HEK293 (cell line): ENCODE results near the gene SREBF1.
A peak's percentile ranks its signal among the peaks of the same experiment; 100 is the strongest.

ENCODE experiments used
- KLF1 ChIP-seq: fragments of 450-650 bp; formaldehyde crosslinking; IDR thresholded peaks from 2 replicates; pipeline ENCODE4 v1.5.1; 2016; ENCODE audit warnings: missing biosample characterization, missing genetic modification characterization
- KLF8 ChIP-seq: fragments of 450-650 bp; formaldehyde crosslinking; IDR thresholded peaks from 2 replicates; pipeline ENCODE4 v1.5.1; 2016; ENCODE audit warnings: missing biosample characterization, missing genetic modification characterization
- MYNN ChIP-seq: fragments of 450-650 bp; formaldehyde crosslinking; IDR thresholded peaks from 2 replicates; pipeline ENCODE4 v1.5.1; 2016; ENCODE audit warnings: missing biosample characterization, missing genetic modification characterization, borderline replicate concordance
- PRDM1 ChIP-seq: fragments of 450-650 bp; formaldehyde crosslinking; IDR thresholded peaks from 2 replicates; pipeline ENCODE4; 2016; ENCODE audit warnings: missing biosample characterization, missing genetic modification characterization
- SETDB1 ChIP-seq: IDR thresholded peaks from one replicate; pipeline ENCODE4 v1.6.1; 2017; ENCODE audit warnings: mild to moderate bottlenecking, low read length, moderate library complexity, mixed read lengths; ENCODE audit not compliant: insufficient read length
- WT1 ChIP-seq: fragments of 450-650 bp; formaldehyde crosslinking; IDR thresholded peaks from 2 replicates; pipeline ENCODE4 v1.5.1; 2016; ENCODE audit warnings: missing biosample characterization, missing genetic modification characterization
- ZBTB17 ChIP-seq: fragments of 450-650 bp; formaldehyde crosslinking; IDR thresholded peaks from 2 replicates; pipeline ENCODE4 v1.5.1; 2016; ENCODE audit warnings: missing biosample characterization, missing genetic modification characterization
- ZBTB48 ChIP-seq: fragments of 450-650 bp; formaldehyde crosslinking; IDR thresholded peaks from 2 replicates; pipeline ENCODE4 v1.5.1; 2016; ENCODE audit warnings: missing biosample characterization, missing genetic modification characterization
- ZFP41 ChIP-seq: fragments of 450-650 bp; formaldehyde crosslinking; IDR thresholded peaks from 2 replicates; pipeline ENCODE4 v1.5.1; 2016; ENCODE audit warnings: missing biosample characterization, missing genetic modification characterization, borderline replicate concordance
- ZNF146 ChIP-seq: fragments of 450-650 bp; formaldehyde crosslinking; IDR thresholded peaks from 2 replicates; pipeline ENCODE4 v1.5.1; 2016; ENCODE audit warnings: missing biosample characterization, missing genetic modification characterization
- ZNF24 ChIP-seq: fragments of 450-650 bp; formaldehyde crosslinking; IDR thresholded peaks from 2 replicates; pipeline ENCODE4 v1.5.1; 2016; ENCODE audit warnings: missing biosample characterization, missing genetic modification characterization
- ZNF266 ChIP-seq: fragments of 450-650 bp; formaldehyde crosslinking; IDR thresholded peaks from 2 replicates; pipeline ENCODE4 v1.5.1; 2016; ENCODE audit warnings: missing biosample characterization, missing genetic modification characterization, low read depth
- ZNF366 ChIP-seq: fragments of 450-650 bp; formaldehyde crosslinking; conservative IDR thresholded peaks from 2 replicates; pipeline ENCODE4 v1.5.1; 2016; ENCODE audit warnings: missing biosample characterization, missing genetic modification characterization
- ZNF404 ChIP-seq: fragments of 450-650 bp; formaldehyde crosslinking; IDR thresholded peaks from 2 replicates; pipeline ENCODE4 v1.5.1; 2017; ENCODE audit warnings: missing biosample characterization, missing genetic modification characterization
- ZNF433 ChIP-seq: fragments of 450-650 bp; formaldehyde crosslinking; IDR thresholded peaks from 2 replicates; pipeline ENCODE4 v1.5.1; 2016; ENCODE audit warnings: missing biosample characterization, missing genetic modification characterization, low read depth
- ZNF544 ChIP-seq: fragments of 450-650 bp; formaldehyde crosslinking; IDR thresholded peaks from 2 replicates; pipeline ENCODE4 v1.5.0; 2017; ENCODE audit warnings: missing biosample characterization, missing genetic modification characterization
- ZNF548 ChIP-seq: fragments of 450-650 bp; formaldehyde crosslinking; IDR thresholded peaks from 2 replicates; pipeline ENCODE4 v1.5.1; 2016; ENCODE audit warnings: missing biosample characterization, missing genetic modification characterization
- ZNF549 ChIP-seq: fragments of 450-650 bp; IDR thresholded peaks from 2 replicates; pipeline ENCODE4 v1.5.1; 2018; ENCODE audit warnings: missing biosample characterization, missing genetic modification characterization, mild to moderate bottlenecking, inconsistent platforms, moderate library complexity
- ZNF600 ChIP-seq: fragments of 450-650 bp; formaldehyde crosslinking; IDR thresholded peaks from 2 replicates; pipeline ENCODE4 v1.5.1; 2016; ENCODE audit warnings: missing biosample characterization, missing genetic modification characterization
- TF ChIP-seq, protein P1 (sequence below): fragments of 450-650 bp; formaldehyde crosslinking; IDR thresholded peaks from 2 replicates; pipeline ENCODE4 v1.5.1; 2016; ENCODE audit warnings: missing biosample characterization, missing genetic modification characterization, low read depth
- TF ChIP-seq, protein P2 (sequence below): fragments of 450-650 bp; formaldehyde crosslinking; IDR thresholded peaks from 2 replicates; pipeline ENCODE4 v1.5.1; 2016; ENCODE audit warnings: missing biosample characterization, missing genetic modification characterization
- TF ChIP-seq, protein P3 (sequence below): fragments of 450-650 bp; formaldehyde crosslinking; IDR thresholded peaks from 2 replicates; pipeline ENCODE4; 2016; ENCODE audit warnings: missing biosample characterization, missing genetic modification characterization
- TF ChIP-seq, protein P4 (sequence below): fragments of 450-650 bp; formaldehyde crosslinking; IDR thresholded peaks from 2 replicates; pipeline ENCODE4 v1.5.1; 2016; ENCODE audit warnings: missing biosample characterization, missing genetic modification characterization
- TF ChIP-seq, protein P5 (sequence below): fragments of 450-650 bp; formaldehyde crosslinking; IDR thresholded peaks from 2 replicates; pipeline ENCODE4 v1.5.0; 2017; ENCODE audit warnings: missing biosample characterization, missing genetic modification characterization, borderline replicate concordance
- TF ChIP-seq, protein P6 (sequence below): fragments of 450-650 bp; formaldehyde crosslinking; optimal IDR thresholded peaks from 2 replicates; pipeline ENCODE3; 2016; ENCODE audit warnings: missing biosample characterization, mild to moderate bottlenecking, missing genetic modification characterization
- TF ChIP-seq, protein P7 (sequence below): fragments of 450-650 bp; formaldehyde crosslinking; IDR thresholded peaks from 2 replicates; pipeline ENCODE4 v1.5.1; 2017; ENCODE audit warnings: missing biosample characterization, missing genetic modification characterization

The SREBF1 gene

DNA sequence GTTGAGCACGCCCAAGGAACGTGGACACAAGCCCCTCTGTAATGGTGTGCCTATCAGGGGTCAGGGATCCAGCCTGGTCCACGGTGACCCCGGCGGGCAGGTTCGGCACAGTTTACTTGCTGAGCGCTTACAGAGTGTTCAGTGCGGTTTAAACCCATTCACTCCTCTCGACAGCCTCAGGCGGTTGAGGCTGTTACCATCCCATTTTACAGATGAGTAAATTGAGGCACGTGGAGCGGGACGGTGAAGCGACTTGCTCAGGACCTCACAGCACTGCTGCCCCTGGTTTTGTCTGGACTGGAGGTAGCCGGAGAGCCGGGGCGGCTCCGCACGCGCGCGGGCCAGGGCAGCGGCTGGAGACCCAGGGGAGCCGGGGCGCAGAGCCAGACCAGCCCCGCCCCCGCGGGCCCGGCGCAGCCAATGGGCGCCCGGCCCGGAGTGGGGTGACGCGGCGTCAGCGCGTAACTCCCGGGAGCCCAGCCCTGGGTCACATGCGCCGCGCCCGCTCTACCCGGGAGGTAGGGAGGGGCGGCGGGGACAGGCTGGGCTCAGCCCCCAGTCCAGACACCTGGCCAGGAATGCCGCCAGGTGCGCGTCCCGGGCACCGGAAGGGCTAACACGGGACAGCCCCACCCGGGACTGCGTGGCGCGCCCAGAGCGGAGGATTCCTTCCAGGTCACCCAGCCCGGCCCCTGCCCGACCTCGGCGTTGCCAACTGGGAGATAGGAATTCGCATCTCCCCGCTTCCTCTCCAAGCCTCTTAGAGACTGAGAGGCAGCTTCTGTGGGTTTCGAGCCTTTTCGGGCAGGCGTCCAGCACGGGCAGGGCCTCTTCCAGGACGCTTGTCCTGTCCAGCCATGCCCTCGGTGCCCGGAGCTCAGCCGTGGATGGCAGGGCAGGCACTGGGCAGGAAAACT, 3.3 kb upstream of the SREBF1 start (continued):
- peak; percentile 86 for TF ChIP-seq KLF8 (tag by site-specific recombination)
- no peak for TF ChIP-seq ZNF549 (tag by site-specific recombination)
- TF ChIP-seq, protein P1, sequence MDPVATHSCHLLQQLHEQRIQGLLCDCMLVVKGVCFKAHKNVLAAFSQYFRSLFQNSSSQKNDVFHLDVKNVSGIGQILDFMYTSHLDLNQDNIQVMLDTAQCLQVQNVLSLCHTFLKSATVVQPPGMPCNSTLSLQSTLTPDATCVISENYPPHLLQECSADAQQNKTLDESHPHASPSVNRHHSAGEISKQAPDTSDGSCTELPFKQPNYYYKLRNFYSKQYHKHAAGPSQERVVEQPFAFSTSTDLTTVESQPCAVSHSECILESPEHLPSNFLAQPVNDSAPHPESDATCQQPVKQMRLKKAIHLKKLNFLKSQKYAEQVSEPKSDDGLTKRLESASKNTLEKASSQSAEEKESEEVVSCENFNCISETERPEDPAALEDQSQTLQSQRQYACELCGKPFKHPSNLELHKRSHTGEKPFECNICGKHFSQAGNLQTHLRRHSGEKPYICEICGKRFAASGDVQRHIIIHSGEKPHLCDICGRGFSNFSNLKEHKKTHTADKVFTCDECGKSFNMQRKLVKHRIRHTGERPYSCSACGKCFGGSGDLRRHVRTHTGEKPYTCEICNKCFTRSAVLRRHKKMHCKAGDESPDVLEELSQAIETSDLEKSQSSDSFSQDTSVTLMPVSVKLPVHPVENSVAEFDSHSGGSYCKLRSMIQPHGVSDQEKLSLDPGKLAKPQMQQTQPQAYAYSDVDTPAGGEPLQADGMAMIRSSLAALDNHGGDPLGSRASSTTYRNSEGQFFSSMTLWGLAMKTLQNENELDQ (tag by site-specific recombination): no peak
- no peak for TF ChIP-seq ZNF544 (tag by site-specific recombination)
- peak; percentile 73 for TF ChIP-seq WT1
- TF ChIP-seq ZNF600 (tag by site-specific recombination): no peak; the same call in none of the 2 replicates
- TF ChIP-seq ZNF266: no peak
- TF ChIP-seq, protein P2, sequence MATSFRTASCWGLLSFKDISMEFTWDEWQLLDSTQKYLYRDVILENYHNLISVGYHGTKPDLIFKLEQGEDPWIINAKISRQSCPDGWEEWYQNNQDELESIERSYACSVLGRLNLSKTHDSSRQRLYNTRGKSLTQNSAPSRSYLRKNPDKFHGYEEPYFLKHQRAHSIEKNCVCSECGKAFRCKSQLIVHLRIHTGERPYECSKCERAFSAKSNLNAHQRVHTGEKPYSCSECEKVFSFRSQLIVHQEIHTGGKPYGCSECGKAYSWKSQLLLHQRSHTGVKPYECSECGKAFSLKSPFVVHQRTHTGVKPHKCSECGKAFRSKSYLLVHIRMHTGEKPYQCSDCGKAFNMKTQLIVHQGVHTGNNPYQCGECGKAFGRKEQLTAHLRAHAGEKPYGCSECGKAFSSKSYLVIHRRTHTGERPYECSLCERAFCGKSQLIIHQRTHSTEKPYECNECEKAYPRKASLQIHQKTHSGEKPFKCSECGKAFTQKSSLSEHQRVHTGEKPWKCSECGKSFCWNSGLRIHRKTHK (tag by site-specific recombination): no peak
- TF ChIP-seq, protein P3, sequence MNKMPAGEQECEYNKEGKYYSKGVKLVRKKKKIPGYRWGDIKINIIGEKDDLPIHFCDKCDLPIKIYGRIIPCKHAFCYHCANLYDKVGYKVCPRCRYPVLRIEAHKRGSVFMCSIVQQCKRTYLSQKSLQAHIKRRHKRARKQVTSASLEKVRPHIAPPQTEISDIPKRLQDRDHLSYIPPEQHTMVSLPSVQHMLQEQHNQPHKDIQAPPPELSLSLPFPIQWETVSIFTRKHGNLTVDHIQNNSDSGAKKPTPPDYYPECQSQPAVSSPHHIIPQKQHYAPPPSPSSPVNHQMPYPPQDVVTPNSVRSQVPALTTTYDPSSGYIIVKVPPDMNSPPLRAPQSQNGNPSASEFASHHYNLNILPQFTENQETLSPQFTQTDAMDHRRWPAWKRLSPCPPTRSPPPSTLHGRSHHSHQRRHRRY (tag by site-specific recombination): no peak
- TF ChIP-seq KLF1 (tag by site-specific recombination): peak; percentile 93
- TF ChIP-seq, protein P4, sequence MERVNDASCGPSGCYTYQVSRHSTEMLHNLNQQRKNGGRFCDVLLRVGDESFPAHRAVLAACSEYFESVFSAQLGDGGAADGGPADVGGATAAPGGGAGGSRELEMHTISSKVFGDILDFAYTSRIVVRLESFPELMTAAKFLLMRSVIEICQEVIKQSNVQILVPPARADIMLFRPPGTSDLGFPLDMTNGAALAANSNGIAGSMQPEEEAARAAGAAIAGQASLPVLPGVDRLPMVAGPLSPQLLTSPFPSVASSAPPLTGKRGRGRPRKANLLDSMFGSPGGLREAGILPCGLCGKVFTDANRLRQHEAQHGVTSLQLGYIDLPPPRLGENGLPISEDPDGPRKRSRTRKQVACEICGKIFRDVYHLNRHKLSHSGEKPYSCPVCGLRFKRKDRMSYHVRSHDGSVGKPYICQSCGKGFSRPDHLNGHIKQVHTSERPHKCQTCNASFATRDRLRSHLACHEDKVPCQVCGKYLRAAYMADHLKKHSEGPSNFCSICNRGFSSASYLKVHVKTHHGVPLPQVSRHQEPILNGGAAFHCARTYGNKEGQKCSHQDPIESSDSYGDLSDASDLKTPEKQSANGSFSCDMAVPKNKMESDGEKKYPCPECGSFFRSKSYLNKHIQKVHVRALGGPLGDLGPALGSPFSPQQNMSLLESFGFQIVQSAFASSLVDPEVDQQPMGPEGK (tag by site-specific recombination): peak; percentile 98
- peak; percentile 81; the same call in 1 of the 2 replicates for TF ChIP-seq ZNF24 (tag by site-specific recombination)
- TF ChIP-seq ZFP41 (tag by site-specific recombination): no peak
- TF ChIP-seq PRDM1 (tag by site-specific recombination): no peak
- TF ChIP-seq ZNF146: no peak
- no peak for TF ChIP-seq ZBTB48 (tag by site-specific recombination)
- no peak for TF ChIP-seq ZNF366 (tag by site-specific recombination)
- TF ChIP-seq ZNF404: no peak
- TF ChIP-seq ZNF548 (tag by site-specific recombination): no peak
- TF ChIP-seq, protein P5, sequence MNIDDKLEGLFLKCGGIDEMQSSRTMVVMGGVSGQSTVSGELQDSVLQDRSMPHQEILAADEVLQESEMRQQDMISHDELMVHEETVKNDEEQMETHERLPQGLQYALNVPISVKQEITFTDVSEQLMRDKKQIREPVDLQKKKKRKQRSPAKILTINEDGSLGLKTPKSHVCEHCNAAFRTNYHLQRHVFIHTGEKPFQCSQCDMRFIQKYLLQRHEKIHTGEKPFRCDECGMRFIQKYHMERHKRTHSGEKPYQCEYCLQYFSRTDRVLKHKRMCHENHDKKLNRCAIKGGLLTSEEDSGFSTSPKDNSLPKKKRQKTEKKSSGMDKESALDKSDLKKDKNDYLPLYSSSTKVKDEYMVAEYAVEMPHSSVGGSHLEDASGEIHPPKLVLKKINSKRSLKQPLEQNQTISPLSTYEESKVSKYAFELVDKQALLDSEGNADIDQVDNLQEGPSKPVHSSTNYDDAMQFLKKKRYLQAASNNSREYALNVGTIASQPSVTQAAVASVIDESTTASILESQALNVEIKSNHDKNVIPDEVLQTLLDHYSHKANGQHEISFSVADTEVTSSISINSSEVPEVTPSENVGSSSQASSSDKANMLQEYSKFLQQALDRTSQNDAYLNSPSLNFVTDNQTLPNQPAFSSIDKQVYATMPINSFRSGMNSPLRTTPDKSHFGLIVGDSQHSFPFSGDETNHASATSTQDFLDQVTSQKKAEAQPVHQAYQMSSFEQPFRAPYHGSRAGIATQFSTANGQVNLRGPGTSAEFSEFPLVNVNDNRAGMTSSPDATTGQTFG: no peak
- TF ChIP-seq ZNF433 (tag by site-specific recombination): no peak
- TF ChIP-seq, protein P6, sequence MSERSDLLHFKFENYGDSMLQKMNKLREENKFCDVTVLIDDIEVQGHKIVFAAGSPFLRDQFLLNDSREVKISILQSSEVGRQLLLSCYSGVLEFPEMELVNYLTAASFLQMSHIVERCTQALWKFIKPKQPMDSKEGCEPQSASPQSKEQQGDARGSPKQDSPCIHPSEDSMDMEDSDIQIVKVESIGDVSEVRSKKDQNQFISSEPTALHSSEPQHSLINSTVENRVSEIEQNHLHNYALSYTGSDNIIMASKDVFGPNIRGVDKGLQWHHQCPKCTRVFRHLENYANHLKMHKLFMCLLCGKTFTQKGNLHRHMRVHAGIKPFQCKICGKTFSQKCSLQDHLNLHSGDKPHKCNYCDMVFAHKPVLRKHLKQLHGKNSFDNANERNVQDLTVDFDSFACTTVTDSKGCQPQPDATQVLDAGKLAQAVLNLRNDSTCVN (tag by site-specific recombination): peak; percentile 89
- TF ChIP-seq, protein P7, sequence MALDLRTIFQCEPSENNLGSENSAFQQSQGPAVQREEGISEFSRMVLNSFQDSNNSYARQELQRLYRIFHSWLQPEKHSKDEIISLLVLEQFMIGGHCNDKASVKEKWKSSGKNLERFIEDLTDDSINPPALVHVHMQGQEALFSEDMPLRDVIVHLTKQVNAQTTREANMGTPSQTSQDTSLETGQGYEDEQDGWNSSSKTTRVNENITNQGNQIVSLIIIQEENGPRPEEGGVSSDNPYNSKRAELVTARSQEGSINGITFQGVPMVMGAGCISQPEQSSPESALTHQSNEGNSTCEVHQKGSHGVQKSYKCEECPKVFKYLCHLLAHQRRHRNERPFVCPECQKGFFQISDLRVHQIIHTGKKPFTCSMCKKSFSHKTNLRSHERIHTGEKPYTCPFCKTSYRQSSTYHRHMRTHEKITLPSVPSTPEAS (tag by site-specific recombination): no peak
- no peak for TF ChIP-seq SETDB1
- TF ChIP-seq MYNN (tag by site-specific recombination): no peak
- peak; percentile 58; the same call in 1 of the 2 replicates for TF ChIP-seq ZBTB17 (tag by site-specific recombination)
